WTC11 (cell line): ENCODE data around the gene CD79A. TPM values are rescaled to one million over a fixed set of nuclear protein-coding genes. Genes with fewer than 3 reads are reported as not detected.

Experiments
- ATAC-seq: fragments of 200-7000 bp; cut with Tn5 transposase; 2 replicates; pipeline ENCODE4 v1.10.0; 2021; ENCODE audit warnings: mild to moderate bottlenecking, moderate library complexity
- CTCF ChIA-PET: fragments of 300-600 bp; sonication (Branson Sonifier 250); formaldehyde crosslinking; loops from one replicate; lab custom pipeline; 2021; ENCODE audit warnings: antibody characterized with exemption; lab: Charles Lee
- POLR2A ChIA-PET: fragments of 350-600 bp; sonication (Branson Sonifier 250); formaldehyde crosslinking; loops from one replicate; lab custom pipeline; 2021; ENCODE audit warnings: antibody characterized with exemption; lab: Charles Lee
- DNase-seq: peaks from one replicate; pipeline ENCODE4 v3.0.0; 2021; ENCODE audit warnings: low spot score
- H3K27ac Mint-ChIP-seq: 2 replicates; pipeline ENCODE4 v1.8.0; 2021; ENCODE audit warnings: mixed read lengths
- H3K27me3 Mint-ChIP-seq: 2 replicates; pipeline ENCODE4 v1.8.0; 2021; ENCODE audit warnings: low read depth, mild to moderate bottlenecking, moderate library complexity, mixed read lengths
- H3K36me3 Mint-ChIP-seq: 2 replicates; pipeline ENCODE4 v1.8.0; 2021; ENCODE audit warnings: mixed read lengths
- H3K4me1 Mint-ChIP-seq: 2 replicates; pipeline ENCODE4 v1.8.0; 2022; ENCODE audit warnings: mixed read lengths
- H3K4me3 Mint-ChIP-seq: 2 replicates; pipeline ENCODE4 v1.8.0; 2021; ENCODE audit warnings: mild to moderate bottlenecking, moderate library complexity, mixed read lengths
- H3K9me3 Mint-ChIP-seq: 2 replicates; pipeline ENCODE4 v1.8.0; 2021; ENCODE audit warnings: mixed read lengths
- ATF1 ChIP-seq: sonication (generic); formaldehyde crosslinking; IDR thresholded peaks from 2 replicates; pipeline ENCODE4 v1.8.1; 2023; ENCODE audit warnings: mild to moderate bottlenecking, moderate library complexity, missing genetic modification reagents
- CTCF ChIP-seq: fragments of 200-600 bp; IDR thresholded peaks from 2 replicates; pipeline ENCODE4 v1.8.0; 2022; ENCODE audit warnings: antibody characterized with exemption
- E2F4 ChIP-seq: sonication (generic); formaldehyde crosslinking; IDR thresholded peaks from 2 replicates; pipeline ENCODE4 v1.8.1; 2022; ENCODE audit warnings: low read depth, mild to moderate bottlenecking, moderate library complexity, missing genetic modification reagents, borderline replicate concordance
- ELF4 ChIP-seq: sonication (generic); formaldehyde crosslinking; IDR thresholded peaks from 2 replicates; pipeline ENCODE4 v1.8.1; 2022; ENCODE audit warnings: low read depth, mild to moderate bottlenecking, moderate library complexity, missing genetic modification reagents
- ESRRA ChIP-seq: sonication (generic); formaldehyde crosslinking; IDR thresholded peaks from 2 replicates; pipeline ENCODE4 v1.8.1; 2022; ENCODE audit warnings: mild to moderate bottlenecking, missing genetic modification reagents, borderline replicate concordance
- FOXP1 ChIP-seq: sonication (generic); formaldehyde crosslinking; IDR thresholded peaks from 2 replicates; pipeline ENCODE4 v1.8.0; 2022; ENCODE audit warnings: missing genetic modification reagents, mild to moderate bottlenecking, moderate library complexity, borderline replicate concordance
- GTF2I ChIP-seq: fragments of 250-450 bp; sonication (Bioruptor Pico); conservative IDR thresholded peaks from 2 replicates; pipeline ENCODE4 v1.4.0; 2021; ENCODE audit warnings: mild to moderate bottlenecking
- HMGXB4 ChIP-seq: sonication (generic); formaldehyde crosslinking; IDR thresholded peaks from 2 replicates; pipeline ENCODE4 v1.8.1; 2023; ENCODE audit warnings: mild to moderate bottlenecking, moderate library complexity, missing genetic modification reagents
- IRF1 ChIP-seq: sonication (generic); formaldehyde crosslinking; IDR thresholded peaks from 2 replicates; pipeline ENCODE4 v1.8.0; 2023; ENCODE audit warnings: missing genetic modification reagents
- NFE2L1 ChIP-seq: sonication (generic); formaldehyde crosslinking; IDR thresholded peaks from 2 replicates; pipeline ENCODE4 v1.8.1; 2023; ENCODE audit warnings: missing genetic modification reagents
- NR1H2 ChIP-seq: sonication (generic); formaldehyde crosslinking; IDR thresholded peaks from 2 replicates; pipeline ENCODE4 v1.9.0; 2021; ENCODE audit warnings: mild to moderate bottlenecking, moderate library complexity, missing genetic modification reagents
- NR3C1 ChIP-seq: sonication (generic); formaldehyde crosslinking; conservative IDR thresholded peaks from 2 replicates; pipeline ENCODE4 v1.8.1; 2023; ENCODE audit warnings: low read depth, mild to moderate bottlenecking, missing genetic modification reagents
- PRRX2 ChIP-seq: fragments of 250-450 bp; sonication (Bioruptor Pico); IDR thresholded peaks from 2 replicates; pipeline ENCODE4 v1.8.0; 2021; ENCODE audit warnings: mild to moderate bottlenecking
- SMAD3 ChIP-seq: sonication (generic); formaldehyde crosslinking; IDR thresholded peaks from 2 replicates; pipeline ENCODE4 v1.8.0; 2022; ENCODE audit warnings: missing genetic modification reagents, mild to moderate bottlenecking, borderline replicate concordance
- TEAD1 ChIP-seq: sonication (generic); formaldehyde crosslinking; IDR thresholded peaks from 2 replicates; pipeline ENCODE4 v1.8.0; 2022; ENCODE audit warnings: mild to moderate bottlenecking, missing genetic modification reagents
- ZBTB21 ChIP-seq: sonication (generic); formaldehyde crosslinking; IDR thresholded peaks from 2 replicates; pipeline ENCODE4 v1.8.1; 2023; ENCODE audit warnings: mild to moderate bottlenecking, missing genetic modification reagents, borderline replicate concordance
- ZMAT4 ChIP-seq: fragments of 250-450 bp; sonication (Bioruptor Pico); IDR thresholded peaks from 2 replicates; pipeline ENCODE4 v1.9.0; 2021; ENCODE audit warnings: mild to moderate bottlenecking
- ZNF121 ChIP-seq: sonication (generic); formaldehyde crosslinking; IDR thresholded peaks from 2 replicates; pipeline ENCODE4 v1.8.0; 2023; ENCODE audit warnings: missing genetic modification reagents
- ZNF263 ChIP-seq: sonication (generic); formaldehyde crosslinking; IDR thresholded peaks from 2 replicates; pipeline ENCODE4 v1.8.1; 2022; ENCODE audit warnings: low read depth, mild to moderate bottlenecking, moderate library complexity, missing genetic modification reagents
- ZNF671 ChIP-seq: fragments of 250-450 bp; sonication (Bioruptor Pico); IDR thresholded peaks from 2 replicates; pipeline ENCODE4 v1.8.0; 2021; ENCODE audit warnings: mild to moderate bottlenecking
- total RNA-seq: library from RNA; stranded (reverse); gene quantifications from 3 replicates; pipeline ENCODE4 v1.2.3, GENCODE V29; 2021

The CD79A gene
- total RNA-seq, 1 experiment from 2014 or later, result 0.42 TPM

DNA sequence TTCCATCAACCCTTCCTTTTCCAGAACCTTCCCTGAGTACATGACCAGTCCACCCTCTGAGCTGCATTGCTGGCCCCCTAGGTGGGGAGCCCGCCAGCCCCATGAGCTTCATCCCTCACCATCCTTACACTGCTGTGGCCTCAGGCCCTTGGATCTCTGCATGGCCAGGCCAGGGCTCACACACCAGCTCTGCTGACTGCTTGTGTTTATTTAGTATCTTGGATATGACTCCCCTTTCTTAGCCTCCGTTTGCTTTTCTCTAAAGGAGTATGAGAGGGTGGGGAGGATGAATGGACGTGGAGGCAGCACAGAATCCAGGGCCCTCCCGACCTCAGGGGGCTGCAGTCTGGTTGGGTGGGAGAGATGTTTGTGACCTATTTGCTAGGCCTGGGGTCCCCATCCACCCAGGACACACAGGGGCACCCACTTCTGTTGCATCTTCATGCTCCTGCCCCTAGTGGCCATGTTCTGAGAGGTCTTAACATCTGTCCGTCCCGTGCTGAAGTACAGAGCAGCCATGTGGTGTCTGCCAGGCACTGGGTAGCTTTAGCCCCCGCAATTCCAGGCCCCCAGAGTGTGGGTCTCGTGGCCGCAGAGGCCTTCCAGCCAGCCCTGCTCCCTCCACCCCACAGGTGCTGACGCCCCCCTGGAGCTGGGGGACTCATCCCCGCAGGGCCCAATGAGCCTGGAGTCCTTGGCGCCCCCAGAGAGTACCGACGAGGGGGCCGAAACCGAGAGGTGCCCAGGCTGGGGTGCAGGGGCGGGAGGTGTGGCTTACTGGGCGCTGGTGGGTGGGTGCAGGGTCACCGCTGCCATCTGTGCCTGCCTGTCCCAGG lies 18.9 kb downstream of the CD79A start (continued):
- TF ChIP-seq CTCF (no peak), ESRRA (CRISPR knock-in tag) (no peak)

DNA sequence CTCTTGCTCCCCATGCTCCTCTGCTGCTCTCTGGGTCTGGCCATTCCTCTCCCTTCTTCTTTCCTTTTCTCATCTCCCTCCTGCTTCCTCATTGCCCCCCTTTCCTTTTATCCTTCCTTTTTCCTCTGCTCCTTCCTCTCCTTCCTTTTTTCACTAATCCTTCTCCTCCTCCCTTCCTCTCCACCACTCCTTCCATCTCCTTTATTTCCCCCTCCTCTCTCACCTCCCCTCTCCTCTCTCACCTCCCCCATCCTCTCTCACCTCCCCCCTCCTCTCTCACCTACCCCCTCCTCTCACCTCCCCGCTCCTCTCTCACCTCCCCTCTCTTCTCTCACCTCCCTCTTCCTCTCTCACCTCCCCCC lies 19.5 kb downstream of the CD79A start:
- POLR2A ChIA-PET, result no interaction called here
- no peak for DNase-seq
- Mint-ChIP-seq H3K27ac (no peak overlapping the region), H3K4me1 (peaks cover 3% of the 10 kb centered on the region), H3K36me3 (peaks cover 16% of the 10 kb centered on the region)
- CTCF ChIA-PET, result interaction anchor here (1.0 to 1.6 kb wide), 6 partner anchors 8 to 33 kb away, joined by 3 to 7 read pairs (median 4); no protein-coding TSS in a partner anchor
- ATAC-seq, result no peak
- TF ChIP-seq TEAD1 (CRISPR knock-in tag), result no peak
- TF ChIP-seq ELF4, result no peak
- TF ChIP-seq GTF2I (CRISPR knock-in tag), result no peak
- no peak for TF ChIP-seq IRF1
- no peak for TF ChIP-seq ZMAT4 (CRISPR knock-in tag)
- TF ChIP-seq ZNF671, result no peak
- no peak for TF ChIP-seq HMGXB4 (CRISPR knock-in tag)
- TF ChIP-seq SMAD3 (CRISPR knock-in tag), result no peak
- TF ChIP-seq, all 79 proteins: peak for 0
- H3K4me3 Mint-ChIP-seq, result no peak overlapping the region
- no peaks in the 10 kb centered on the region for H3K9me3 Mint-ChIP-seq
- H3K27me3 Mint-ChIP-seq, result no peaks in the 10 kb centered on the region

DNA sequence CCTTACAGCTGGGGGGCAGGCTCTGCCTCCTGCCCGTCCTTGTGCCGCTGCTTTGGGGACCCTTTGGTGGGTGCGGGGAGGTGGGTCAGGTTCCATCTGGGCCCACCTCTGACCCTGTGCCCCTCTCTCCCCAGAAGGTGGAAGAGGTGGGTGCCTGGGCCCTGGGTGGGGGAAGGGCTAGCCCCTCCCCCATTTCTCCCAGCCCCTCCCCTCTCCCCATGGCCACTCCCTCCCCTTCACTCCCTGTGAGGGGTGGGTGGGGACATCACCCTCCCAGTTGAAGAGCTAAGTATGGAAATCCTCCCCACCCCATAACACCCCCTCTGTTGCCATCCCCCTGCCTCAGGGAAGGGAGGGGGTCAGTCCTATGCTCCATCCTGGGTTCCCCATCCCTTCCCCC lies 20.1 kb downstream of the CD79A start:
- DNase-seq, result no peak
- Mint-ChIP-seq H3K4me3 (no peak overlapping the region), H3K36me3 (peaks cover 22% of the 10 kb centered on the region), H3K27me3 (no peaks in the 10 kb centered on the region), H3K9me3 (no peaks in the 10 kb centered on the region), H3K27ac (no peak overlapping the region), H3K4me1 (peaks cover 3% of the 10 kb centered on the region)
- peak; percentile 23; the same call in 1 of the 2 replicates for ATAC-seq
- POLR2A ChIA-PET, result no interaction called here
- CTCF ChIA-PET, result no interaction called here
- TF ChIP-seq ZNF263 (CRISPR knock-in tag) (no peak), NFE2L1 (no peak), CTCF (no peak), NR1H2 (no peak), ZBTB21 (CRISPR knock-in tag) (no peak), NR3C1 (CRISPR knock-in tag) (no peak), ZMAT4 (CRISPR knock-in tag) (no peak), E2F4 (no peak), ZNF121 (CRISPR knock-in tag) (no peak), PRRX2 (CRISPR knock-in tag) (no peak), FOXP1 (no peak), ATF1 (CRISPR knock-in tag) (no peak), ZNF671 (no peak)
